D341Med (cell line): ENCODE measurements around the gene RAB40A.
A peak's percentile ranks its signal among the peaks of the same experiment; 100 is the strongest.
"Not testable (repeated sequence)": the region's sequence is repeated elsewhere in the genome, so short reads cannot be mapped to it uniquely, and the experiment has no call there.

Experiments
- DNase-seq: peaks from one replicate; pipeline ENCODE4 v3.0.0; 2012; ENCODE audit warnings: low spot score

RAB40A gene

DNA sequence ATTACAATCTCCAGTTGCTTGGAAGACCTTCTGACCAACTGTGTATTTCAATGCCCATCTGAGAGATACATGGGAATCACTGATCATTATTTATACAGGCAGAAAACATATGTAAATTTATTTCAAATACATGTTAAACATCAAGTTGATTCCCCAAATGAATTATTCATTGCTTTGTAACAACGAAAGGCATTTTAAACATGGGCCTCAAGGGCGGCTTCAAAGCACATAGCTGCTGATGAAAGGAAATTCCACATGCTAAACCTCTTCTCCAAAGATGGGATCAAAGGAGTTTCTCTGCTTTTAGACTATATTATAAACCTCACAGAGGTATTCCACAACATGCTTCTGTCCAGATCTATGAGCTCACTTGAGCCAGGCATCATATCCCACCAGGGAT is 4.3 kb upstream of the RAB40A start:
- DNase-seq, result no peak

DNA sequence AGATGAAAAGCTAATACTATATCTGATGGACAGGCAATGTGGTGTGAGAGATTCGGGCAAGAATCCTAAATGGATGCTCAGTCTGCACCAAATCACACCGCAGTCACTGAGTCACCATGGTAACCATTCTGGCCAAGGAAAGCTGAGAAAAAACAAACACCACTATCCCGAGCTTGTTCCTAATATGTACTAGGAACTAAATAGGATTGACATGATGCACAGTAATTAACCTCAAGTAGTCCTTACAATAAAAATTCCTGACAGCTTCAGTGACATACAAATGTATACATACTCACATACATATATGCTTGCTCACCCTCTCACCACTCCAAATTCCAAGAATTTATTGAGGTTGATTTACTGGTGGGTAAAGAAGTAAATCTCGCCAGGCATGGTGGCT is 1.1 kb upstream of the RAB40A start:
- DNase-seq, result no peak

DNA sequence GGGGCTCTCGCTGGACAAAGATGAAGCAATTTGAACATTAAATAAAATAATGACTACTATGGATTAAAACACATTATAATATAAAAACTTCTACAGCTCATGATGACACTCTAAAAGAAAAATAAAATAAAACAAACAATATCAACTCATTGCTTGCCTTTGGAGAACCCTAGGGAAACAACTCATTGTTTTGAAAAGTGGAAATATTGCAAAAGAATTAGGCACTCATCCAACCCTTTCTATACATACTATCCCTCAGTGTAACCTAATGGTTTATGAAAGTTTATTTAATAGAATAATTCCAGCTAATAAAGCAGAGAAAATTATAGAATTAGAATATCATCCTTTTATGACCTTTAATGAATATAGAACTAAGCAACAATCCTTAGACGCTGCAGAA is 718 bp downstream of the RAB40A start:
- no peak for DNase-seq

DNA sequence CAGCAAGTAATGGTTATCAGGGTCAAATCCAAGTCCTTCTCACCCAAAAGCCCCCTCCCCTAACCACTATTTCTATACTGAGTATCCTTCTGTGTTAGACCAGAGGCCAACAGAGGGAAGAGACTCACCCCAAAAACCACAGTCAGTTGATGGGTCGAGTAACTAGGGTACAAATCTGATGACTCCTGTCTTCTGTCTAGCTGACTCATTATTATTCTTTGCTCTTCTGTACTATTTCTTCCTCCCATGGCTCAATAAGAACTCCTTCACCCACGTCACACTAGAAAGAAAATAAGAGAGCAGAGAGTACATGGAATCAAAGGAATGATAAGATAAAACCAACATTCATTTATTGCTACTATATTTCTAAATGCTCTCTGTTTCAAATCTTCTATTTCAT is 2.0 kb downstream of the RAB40A start:
- no peak for DNase-seq

DNA sequence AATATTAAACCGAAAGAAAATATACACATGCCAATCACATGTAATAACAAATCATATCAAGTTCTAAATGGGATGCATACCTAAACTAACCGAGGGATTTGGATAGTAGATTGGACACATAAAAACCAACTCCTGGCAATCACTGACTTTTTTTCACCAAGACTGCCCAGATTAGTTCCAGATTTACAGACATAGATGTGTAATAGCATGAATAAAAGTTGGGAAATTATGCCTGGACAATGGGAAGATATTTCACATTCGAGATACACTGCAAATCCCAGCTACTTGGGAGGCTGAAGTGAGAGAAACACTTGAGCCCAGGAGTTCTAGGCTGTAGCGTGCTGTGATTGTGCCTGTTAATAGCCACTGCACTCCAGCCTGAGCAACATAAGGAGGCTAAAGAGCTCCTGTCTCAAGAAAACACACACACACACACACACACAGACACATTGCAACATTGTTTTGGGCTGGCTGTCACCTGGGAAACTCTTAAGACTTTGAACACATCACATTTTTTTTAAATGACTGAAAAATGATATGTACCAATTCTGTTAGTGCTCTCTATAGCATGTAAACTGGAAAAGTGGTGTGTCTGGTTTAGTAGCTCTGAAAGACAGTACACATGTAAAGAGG is 5.7 kb downstream of the RAB40A start:
- DNase-seq, result no peak

DNA sequence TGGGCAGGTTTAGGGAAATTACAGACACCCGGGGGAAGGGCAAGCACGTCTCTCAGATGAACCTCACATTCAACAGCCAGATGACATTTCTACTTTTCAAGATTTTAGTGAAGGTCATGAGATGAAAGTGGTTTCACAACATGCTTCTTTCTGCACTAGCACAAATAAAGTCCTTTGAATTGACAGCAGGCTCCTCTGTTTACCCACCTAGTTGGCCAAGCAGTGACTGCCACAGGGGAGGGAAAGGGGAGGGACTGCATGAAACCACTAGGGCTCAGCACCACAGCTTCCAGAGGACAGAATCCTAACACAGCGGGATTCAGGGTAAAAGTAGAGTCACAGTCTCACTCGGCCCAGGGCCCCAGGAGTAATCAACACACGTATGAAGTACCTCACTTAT is 6.2 kb downstream of the RAB40A start:
- DNase-seq, result no peak

DNA sequence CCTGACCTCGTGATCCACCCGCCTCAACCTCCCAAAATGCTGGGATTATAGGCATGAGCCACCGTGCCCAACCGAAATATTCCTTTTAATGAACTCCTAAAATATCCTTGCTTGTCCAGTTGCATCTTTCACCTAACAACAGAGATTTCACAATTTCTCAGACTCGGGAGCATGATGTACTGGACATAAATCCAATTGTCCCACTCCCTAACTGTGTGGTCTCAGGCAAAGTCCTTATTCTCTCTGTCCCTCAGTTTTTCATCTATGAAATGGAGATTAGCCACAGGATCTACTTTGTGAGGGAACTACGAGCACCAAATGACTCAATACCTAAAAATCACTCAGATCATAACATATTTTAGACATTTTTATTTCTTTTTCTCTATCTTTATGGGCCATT is 9.3 kb downstream of the RAB40A start:
- no peak for DNase-seq

DNA sequence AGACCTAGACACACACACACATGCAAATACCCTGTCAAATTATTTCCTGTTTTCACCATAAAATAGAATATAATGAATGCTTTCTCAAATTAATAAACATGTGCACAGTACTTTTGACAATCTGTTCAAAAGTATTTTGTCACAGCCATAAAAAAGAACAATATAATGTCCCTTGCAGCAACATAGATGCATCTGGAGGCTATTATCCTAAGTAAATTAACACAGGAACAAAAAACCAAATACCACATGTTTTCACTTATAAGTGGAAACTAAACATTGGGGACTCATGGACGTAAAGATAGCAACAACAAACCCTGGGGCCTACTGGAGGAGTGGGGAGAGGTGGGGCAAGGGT is 15.5 kb downstream of the RAB40A start:
- DNase-seq, result no peak

DNA sequence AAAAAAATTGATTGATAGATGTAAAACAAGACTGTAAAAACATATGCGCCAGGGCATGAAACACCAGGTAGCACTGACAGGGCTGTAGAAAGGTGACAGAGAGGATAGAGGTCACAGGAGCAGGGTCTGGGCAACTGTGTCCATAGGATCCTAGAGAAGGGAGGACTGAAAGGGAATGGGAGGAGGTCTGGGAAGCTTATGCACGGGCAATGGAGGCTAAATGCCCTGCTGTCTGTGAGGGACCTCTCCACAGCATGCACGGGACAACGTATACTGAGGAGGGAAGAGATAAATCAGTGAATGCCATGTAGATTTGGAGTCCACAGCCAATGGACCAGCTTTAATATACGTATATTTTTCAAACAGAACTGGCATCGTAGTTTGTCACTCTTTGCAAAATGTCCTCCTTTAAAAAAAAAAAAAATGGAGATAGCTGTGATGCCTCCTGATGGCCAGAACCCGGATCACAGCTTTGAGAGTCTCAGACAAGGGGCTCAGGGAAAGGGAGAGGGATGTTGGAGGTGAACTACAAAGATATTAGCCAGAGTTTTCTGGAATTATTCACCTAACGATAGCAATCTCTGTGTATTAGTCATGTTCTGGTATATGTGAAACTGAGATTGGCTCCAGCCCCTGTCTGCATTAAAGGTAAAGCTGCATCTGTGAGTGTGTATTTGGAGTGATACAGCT is 16.0 kb downstream of the RAB40A start:
- DNase-seq, result no peak

DNA sequence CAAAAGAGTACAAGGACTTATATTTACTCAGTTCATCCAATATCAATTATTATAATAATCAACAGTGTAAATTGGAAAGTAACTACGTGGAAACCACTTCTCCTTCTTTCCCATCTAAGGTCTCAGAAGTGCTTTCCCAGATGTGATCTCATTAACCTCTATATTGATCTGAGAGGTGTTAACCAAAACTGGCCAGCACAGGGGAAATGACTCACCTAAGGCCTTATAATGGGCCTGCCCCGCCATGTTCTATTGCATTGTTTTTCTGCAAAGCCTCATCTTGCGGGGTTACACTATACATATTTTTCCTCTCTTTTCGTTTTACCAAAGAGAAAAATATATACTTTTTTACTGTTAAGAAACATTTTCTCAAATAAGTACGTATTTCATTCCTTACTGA is 20.5 kb downstream of the RAB40A start:
- DNase-seq, result no peak

DNA sequence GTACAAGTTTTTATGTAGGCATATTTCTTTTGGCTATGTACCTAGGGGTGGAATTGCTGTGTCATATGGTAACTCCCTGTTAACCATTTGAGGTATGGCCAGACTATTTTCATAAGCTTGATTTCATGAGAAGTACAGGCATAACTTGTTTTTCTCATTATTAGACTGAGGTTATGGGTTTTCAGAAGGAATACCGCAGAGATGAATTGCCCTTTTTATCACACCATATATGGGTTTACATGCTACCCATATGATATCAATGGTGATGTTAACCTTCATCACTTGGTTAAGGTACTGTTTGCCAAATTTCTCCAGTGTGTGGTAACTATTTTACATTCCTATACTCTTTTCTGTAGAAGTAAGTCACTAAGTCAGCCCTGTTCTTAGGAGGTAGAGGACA is 23.5 kb downstream of the RAB40A start:
- DNase-seq, result no peak

DNA sequence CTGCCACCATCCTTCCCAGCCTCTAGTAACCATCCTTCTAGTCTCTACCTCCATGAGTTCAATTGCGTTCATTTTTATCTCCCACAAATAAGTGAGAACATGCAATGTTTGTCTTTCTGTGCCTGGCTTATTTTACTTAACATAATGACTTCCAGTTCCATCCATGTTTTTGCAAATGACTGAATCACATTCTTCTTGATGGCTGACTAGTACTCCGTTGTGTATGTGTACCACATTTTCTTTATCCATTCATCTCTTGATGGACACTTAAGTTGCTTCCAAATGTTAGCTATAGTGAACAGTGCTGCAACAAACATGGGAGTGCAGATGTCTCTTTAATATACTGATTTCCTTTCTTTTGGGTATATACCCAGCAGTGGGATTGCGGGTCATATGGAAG is 25.7 kb downstream of the RAB40A start:
- not testable (repeated sequence) for DNase-seq

DNA sequence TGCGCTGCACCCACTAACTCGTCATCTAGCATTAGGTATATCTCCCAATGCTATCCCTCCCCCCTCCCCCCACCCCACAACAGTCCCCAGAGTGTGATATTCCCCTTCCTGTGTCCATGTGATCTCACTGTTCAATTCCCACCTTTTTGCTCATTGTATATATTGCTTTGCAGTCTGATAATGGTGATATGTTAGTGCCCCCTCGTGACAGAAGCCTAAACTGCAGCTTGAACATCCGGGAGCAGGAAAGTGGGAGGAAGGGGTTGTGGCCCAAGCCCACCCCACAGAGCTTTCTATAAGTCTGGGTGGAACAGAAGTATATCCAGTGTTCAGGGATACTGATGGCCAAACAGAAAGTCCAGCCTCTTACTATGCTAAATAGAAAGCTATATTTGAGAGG is 29.6 kb downstream of the RAB40A start:
- peak; percentile 49 for DNase-seq

DNA sequence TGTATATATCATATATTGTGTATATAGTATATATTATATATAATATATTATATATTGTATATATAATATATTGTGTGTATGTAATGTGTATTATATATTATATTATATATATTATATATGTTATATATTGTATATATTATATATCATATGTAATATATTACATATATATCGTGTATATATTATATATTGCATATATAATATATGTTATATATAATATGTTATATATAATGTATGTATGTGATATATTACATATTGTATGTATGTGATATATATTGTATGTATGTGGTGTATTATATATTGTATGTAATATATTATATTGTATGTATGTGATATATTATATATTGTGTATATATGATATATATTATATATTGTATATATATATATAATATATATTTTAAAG is 30.5 kb downstream of the RAB40A start:
- no peak for DNase-seq

DNA sequence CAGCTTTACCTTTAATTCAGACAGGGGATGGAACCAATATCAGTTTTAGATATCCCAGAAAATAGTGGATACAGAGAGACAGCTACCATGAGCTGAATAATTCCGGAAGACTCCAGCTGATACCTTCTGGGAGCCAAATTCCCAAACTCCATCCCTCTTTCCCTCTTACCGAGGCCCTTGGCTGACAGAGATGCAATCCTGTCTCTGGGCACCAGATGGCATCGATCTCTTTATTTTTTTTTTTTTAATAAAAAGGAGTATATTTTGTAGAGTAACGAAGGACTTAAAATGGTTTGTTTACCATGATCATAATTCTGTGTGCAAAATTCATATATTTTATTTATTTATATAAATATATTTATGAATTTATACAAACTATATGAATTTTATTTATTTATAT is 31.0 kb downstream of the RAB40A start:
- peak; percentile 49 for DNase-seq

DNA sequence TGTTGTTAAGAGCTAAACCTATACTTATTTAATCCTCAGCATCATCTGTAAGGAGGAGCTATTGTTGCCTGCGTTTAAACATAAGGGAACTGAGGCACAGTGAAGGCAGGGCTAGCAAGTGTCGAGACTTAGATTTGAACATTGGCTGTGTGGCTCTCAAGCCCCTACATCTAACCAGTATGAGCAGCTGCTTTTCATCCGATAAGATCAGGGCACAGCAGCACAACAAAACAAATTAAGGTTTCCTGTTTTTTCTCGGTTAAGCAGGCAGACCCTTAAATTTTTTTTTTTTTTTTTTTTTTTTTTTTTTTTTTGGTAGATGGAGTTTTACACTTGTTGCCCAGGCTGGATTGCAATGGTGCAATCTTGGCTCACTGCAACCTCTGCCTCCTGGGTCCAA is 35.6 kb downstream of the RAB40A start:
- DNase-seq, result no peak

DNA sequence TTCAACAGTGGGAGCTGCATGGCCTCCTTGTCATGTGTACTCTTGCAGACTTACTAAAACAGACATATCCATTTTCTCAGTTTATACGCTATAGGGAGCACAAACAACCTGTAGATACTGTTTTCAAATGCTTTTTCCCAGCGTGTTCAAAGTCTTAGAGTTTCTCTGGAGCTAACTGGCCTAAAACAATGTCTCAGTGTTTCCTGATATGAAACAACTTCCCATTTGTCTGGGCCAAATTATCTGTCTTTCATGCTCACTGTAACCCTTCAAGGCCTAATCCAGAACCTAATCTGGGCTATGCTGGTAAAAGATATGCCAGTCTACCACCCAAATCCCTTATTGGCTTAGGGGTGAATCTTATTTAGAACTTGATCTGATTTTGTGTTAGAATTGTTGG is 38.8 kb downstream of the RAB40A start:
- DNase-seq, result no peak

DNA sequence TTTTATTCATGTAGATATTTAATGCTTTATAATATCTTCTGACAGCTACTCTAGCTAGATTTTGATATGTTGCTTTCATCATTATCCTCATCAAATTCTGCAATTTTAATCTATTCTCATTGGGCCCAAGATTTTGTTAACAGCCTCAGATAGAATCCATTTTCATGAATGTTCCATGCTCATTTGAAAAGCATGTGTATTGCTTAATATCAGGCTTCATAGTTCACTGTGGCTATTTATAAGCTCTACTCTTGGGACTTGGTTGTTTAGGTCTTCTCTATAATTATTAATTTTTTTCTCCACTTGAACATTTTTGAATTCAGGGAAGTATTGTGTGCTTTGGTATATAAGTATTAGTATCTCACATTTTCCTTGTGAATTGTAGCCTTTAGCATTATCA is 41.8 kb downstream of the RAB40A start:
- no peak for DNase-seq

DNA sequence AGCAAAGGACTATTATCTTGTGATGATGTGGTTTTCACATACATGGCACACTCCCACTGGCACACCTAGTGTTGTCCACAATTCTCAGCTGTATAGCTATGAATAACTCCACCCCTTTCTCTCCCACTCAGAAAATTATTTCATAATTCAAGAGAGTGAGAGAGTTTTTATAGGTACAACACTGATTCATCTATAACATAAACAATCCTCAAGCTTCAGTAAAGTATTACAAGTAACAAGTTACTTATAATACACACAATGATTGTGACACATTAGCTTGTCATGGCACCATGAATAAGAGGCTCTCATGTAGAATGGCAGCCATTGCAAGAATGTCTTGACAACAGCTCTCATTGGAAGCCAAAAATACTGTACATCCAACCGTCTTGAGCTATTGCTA is 43.9 kb downstream of the RAB40A start:
- no peak for DNase-seq

DNA sequence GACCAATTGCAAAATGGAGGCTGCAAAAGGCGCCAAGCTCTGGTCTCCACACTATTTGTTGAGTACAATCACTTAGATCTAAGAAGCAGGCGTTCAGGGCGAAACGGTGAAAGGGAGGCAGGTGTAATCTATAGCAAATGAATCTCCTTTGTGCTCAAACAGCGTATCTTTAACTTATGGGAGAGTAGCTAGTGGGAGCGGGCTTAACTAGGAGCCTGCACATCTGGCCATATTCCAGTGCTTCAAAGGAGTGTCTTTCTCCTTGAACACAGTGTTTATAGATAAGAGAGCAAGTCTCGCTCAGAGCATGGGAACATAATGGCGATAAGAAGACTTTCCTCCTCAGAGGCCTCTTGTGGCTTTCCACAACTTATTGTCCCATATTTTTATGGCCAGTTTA is 49.3 kb downstream of the RAB40A start:
- DNase-seq, result not testable (repeated sequence)

DNA sequence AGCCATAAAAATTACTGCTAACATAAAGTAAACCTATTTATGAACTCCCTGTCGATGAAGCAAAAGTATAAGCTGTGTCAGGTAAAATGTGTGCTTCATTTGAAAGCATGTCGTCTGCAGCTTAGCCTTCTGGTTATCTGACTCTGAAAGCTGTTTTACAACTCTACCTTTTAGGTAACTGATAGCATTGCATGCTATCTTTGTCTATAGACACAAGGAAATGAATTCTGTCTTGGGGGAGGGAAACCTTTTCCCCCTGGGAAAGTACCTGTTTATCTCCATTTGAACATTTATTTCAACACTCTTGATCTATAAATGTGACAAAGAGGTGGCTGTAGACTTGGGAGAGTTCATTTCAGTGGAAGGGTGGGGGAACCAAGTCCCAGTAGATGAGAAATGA is 51.4 kb downstream of the RAB40A start:
- DNase-seq, result no peak

DNA sequence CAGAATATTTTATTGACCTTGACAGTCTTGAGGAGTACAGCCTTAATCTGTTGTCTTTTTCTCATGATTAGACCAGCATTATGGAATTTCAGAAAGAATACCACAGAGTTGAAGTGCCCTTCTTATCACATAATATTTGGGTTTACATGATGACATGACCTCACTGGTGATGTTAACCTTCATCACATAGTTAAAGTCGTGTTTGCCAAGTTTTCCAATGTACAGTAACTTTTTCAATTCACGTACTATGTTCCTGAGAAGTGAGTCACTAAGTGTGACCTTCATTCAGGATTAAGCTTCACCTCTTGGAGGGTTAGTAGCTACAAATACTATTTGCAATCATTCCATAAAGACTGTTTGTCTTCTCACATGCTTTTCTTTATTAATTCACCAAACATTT is 52.1 kb downstream of the RAB40A start:
- DNase-seq, result no peak

DNA sequence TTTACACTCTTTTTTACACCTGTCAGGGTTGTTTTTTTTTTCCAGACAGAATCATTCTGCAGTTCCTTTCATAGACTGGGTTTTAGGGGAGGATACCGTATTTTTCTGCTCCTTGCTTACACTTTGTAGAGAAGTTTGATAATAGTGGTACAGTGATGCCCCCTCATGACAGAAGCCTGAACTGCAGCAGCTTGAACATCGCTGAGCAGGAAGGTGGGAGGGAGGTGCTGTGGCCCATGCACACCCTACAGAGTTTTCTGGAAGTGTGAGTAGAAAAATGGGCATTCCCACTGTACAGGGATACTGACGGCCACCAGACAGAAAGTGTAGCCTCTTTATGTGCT is 54.5 kb downstream of the RAB40A start:
- peak; percentile 60 for DNase-seq

DNA sequence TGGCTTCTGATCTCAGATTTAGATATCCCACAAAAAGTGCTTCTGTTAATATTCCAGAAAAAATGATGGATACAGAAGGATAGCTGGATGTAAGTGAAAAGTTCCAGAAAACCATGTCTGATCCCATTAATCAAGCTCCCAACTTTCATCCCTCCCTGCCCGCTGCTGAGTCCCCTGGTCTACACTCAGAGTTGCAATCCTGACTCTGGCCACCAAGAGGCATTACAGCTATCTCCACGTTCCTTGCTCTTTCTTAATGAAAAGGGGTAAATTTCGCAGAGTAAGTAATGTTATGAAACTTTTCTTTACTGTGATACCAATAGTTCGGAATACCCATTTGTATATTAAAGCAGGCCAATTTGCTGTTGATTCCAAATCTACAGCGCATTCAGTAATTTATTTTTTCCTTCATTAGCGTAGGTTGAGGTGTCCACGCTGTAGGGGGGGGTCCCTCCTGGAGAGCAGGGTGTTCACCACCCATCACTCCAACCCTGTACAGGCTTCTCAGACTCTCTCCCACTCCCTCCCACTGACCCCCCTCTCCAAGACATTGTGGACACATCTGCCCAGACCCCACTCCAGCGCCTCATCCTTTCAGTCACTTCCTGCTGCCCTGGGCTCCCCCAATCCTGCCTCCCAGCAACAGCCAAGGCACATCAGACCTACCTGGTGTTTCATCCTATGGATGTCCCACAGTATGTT is 55.1 kb downstream of the RAB40A start:
- DNase-seq, result peak; percentile 44
